GM23338 (cell line): ENCODE measurements around the gene ATP5ME. TPM values are rescaled to one million over a fixed set of nuclear protein-coding genes. Genes with fewer than 3 reads are reported as not detected.

Experiments used
- ATAC-seq: fragments of 200-7000 bp; cut with Tn5 transposase; 3 replicates; pipeline ENCODE4 v1.9.1; 2020
- DNase-seq: peaks from one replicate; pipeline ENCODE4 v3.0.0-alpha.2; 2015; ENCODE audit warnings: low spot score
- H2AFZ ChIP-seq: fragments of 200-600 bp; sonication (generic); 2 replicates; pipeline ENCODE4 v1.8.0; 2016; ENCODE audit warnings: antibody characterized with exemption, mild to moderate bottlenecking, moderate library complexity
- H3F3A ChIP-seq: fragments of 200-600 bp; sonication (generic); replicated peaks from 2 replicates; pipeline ENCODE4 v1.8.0; 2017; ENCODE audit warnings: antibody characterized with exemption, mixed run types, low read depth
- H3K27ac ChIP-seq: fragments of 200-600 bp; sonication (generic); 2 replicates; pipeline ENCODE4 v1.6.1; 2016; ENCODE audit warnings: low read depth
- H3K27me3 ChIP-seq: fragments of 200-600 bp; sonication (generic); 2 replicates; pipeline ENCODE4 v1.8.0; 2016; ENCODE audit warnings: mild to moderate bottlenecking, mixed run types, moderate library complexity; ENCODE audit not compliant: insufficient read depth
- H3K36me3 ChIP-seq: fragments of 200-600 bp; sonication (generic); 2 replicates; pipeline ENCODE4 v1.8.0; 2016; ENCODE audit warnings: mild to moderate bottlenecking; ENCODE audit not compliant: insufficient read depth
- H3K4me1 ChIP-seq: fragments of 200-600 bp; sonication (generic); 2 replicates; pipeline ENCODE4 v1.8.0; 2016; ENCODE audit warnings: mild to moderate bottlenecking, moderate library complexity; ENCODE audit not compliant: insufficient read depth
- H3K4me2 ChIP-seq: fragments of 200-600 bp; sonication (generic); 2 replicates; pipeline ENCODE4 v1.7.1; 2017; ENCODE audit warnings: mixed run types
- H3K4me3 ChIP-seq: fragments of 200-600 bp; sonication (generic); 2 replicates; pipeline ENCODE4 v1.6.1; 2016; ENCODE audit warnings: mixed run types
- H3K79me2 ChIP-seq: fragments of 200-600 bp; sonication (generic); replicated peaks from 2 replicates; pipeline ENCODE4 v1.8.0; 2017; ENCODE audit warnings: mild to moderate bottlenecking; ENCODE audit not compliant: insufficient read depth
- H3K9me2 ChIP-seq: fragments of 200-600 bp; sonication (generic); 2 replicates; pipeline ENCODE4 v1.8.0; 2017; ENCODE audit not compliant: insufficient read depth
- H4K20me1 ChIP-seq: fragments of 200-600 bp; sonication (generic); replicated peaks from 2 replicates; pipeline ENCODE4 v1.8.0; 2017; ENCODE audit warnings: mild to moderate bottlenecking; ENCODE audit not compliant: insufficient read depth
- H3K27ac Mint-ChIP-seq: 2 replicates; pipeline ENCODE4 v1.8.0; 2020; ENCODE audit warnings: inconsistent platforms, mild to moderate bottlenecking, moderate library complexity, mixed read lengths
- H3K27me3 Mint-ChIP-seq: 3 replicates; pipeline ENCODE4 v1.8.0; 2022; ENCODE audit warnings: low read depth, mild to moderate bottlenecking, moderate library complexity, mixed read lengths, inconsistent platforms; ENCODE audit not compliant: insufficient read depth, poor library complexity
- H3K36me3 Mint-ChIP-seq: 3 replicates; pipeline ENCODE4 v1.8.0; 2021; ENCODE audit warnings: low read depth, mild to moderate bottlenecking, inconsistent platforms, moderate library complexity, mixed read lengths
- H3K4me1 Mint-ChIP-seq: 3 replicates; pipeline ENCODE4 v1.8.0; 2020; ENCODE audit warnings: mild to moderate bottlenecking, inconsistent platforms, mixed read lengths
- H3K4me3 Mint-ChIP-seq: 3 replicates; pipeline ENCODE4 v1.8.0; 2021; ENCODE audit warnings: moderate library complexity, mild to moderate bottlenecking, inconsistent platforms, mixed read lengths
- H3K9me3 Mint-ChIP-seq: 3 replicates; pipeline ENCODE4 v1.8.0; 2020; ENCODE audit warnings: moderate library complexity, mild to moderate bottlenecking, inconsistent platforms, mixed read lengths
- CREB1 ChIP-seq: fragments of 250-450 bp; sonication (Bioruptor Pico); IDR thresholded peaks from 2 replicates; pipeline ENCODE4 v1.5.0; 2020; ENCODE audit warnings: low read depth, mild to moderate bottlenecking, moderate library complexity
- CTCF ChIP-seq, 2 experiments: fragments of 200-600 bp in 1 of 2; sonication (generic) in 1 of 2; conservative IDR thresholded peaks; 2 replicates each; pipeline versions ENCODE4 v1.5.1 to v1.6.1; 2016 to 2017; ENCODE audit warnings: antibody characterized with exemption in 2 of 2, low read depth in 2 of 2, mild to moderate bottlenecking in 2 of 2, moderate library complexity in 1 of 2
- ETS1 ChIP-seq: IDR thresholded peaks from 2 replicates; pipeline ENCODE4 v1.6.1; 2016; ENCODE audit warnings: antibody characterized with exemption
- EZH2 ChIP-seq: fragments of 200-600 bp; sonication (generic); IDR thresholded peaks from one replicate; pipeline ENCODE4 v1.8.0; 2017; ENCODE audit warnings: antibody characterized with exemption, mild to moderate bottlenecking, low read depth; ENCODE audit not compliant: unreplicated experiment
- EZH2phosphoT487 ChIP-seq: fragments of 200-600 bp; sonication (generic); IDR thresholded peaks from one replicate; pipeline ENCODE4 v1.8.1; 2018; ENCODE audit warnings: antibody characterized with exemption; ENCODE audit not compliant: unreplicated experiment
- JUNB ChIP-seq: IDR thresholded peaks from one replicate; pipeline ENCODE4 v1.6.1; 2016; ENCODE audit warnings: antibody characterized with exemption; ENCODE audit not compliant: unreplicated experiment
- NANOG ChIP-seq: IDR thresholded peaks from 2 replicates; pipeline ENCODE4 v1.6.1; 2016; ENCODE audit warnings: antibody characterized with exemption, borderline replicate concordance
- POLR2AphosphoS5 ChIP-seq: IDR thresholded peaks from 2 replicates; pipeline ENCODE4 v1.6.1; 2016; ENCODE audit warnings: antibody characterized with exemption, low read depth
- REST ChIP-seq: IDR thresholded peaks from one replicate; pipeline ENCODE4 v1.6.1; 2018; ENCODE audit warnings: antibody characterized with exemption; ENCODE audit not compliant: unreplicated experiment
- STAT1 ChIP-seq: IDR thresholded peaks from one replicate; pipeline ENCODE4 v1.6.1; 2016; ENCODE audit warnings: antibody characterized with exemption; ENCODE audit not compliant: unreplicated experiment
- ZNF114 ChIP-seq: fragments of 250-450 bp; sonication (Bioruptor Pico); IDR thresholded peaks from 2 replicates; pipeline ENCODE4 v1.5.0; 2020; ENCODE audit warnings: mild to moderate bottlenecking, moderate library complexity
- ZNF331 ChIP-seq: fragments of 250-450 bp; sonication (Bioruptor Pico); IDR thresholded peaks from 2 replicates; pipeline ENCODE4 v1.5.0; 2020; ENCODE audit warnings: low read depth, mild to moderate bottlenecking, moderate library complexity
- ZNF462 ChIP-seq: fragments of 250-450 bp; sonication (Bioruptor Pico); IDR thresholded peaks from 2 replicates; pipeline ENCODE4 v1.5.0; 2020; ENCODE audit warnings: mild to moderate bottlenecking, moderate library complexity
- polyA plus RNA-seq: library from polyadenylated mRNA; unstranded; fragments of >200 nt; fragmentation: Nextera tagmentation; extraction: Ambion mirVana; gene quantifications from 2 replicates; pipeline ENCODE4 v1.2.1, GENCODE V29; 2016
- total RNA-seq: library from RNA; depleted of rRNA; stranded (reverse); fragments of >200 nt; shearing (Covaris generic); gene quantifications from 2 replicates; pipeline ENCODE4 v1.2.3, GENCODE V29; 2014

Gene ATP5ME
- total and polyA plus RNA-seq, 2 experiments from 2014 or later: 60.5 to 2,021 TPM

- TF ChIP-seq ETS1 (no peak), POLR2AphosphoS5 (no peak), EZH2phosphoT487 (no peak), ZNF331 (CRISPR knock-in tag) (no peak), EZH2 (no peak), NANOG (no peak), CTCF (conservative IDR thresholded peaks at IDR 0.05; ENCODE audit: low read depth in 2 of 2) (no peak), JUNB (no peak), ZNF462 (CRISPR knock-in tag) (no peak), REST (no peak), ZNF114 (CRISPR knock-in tag) (no peak), CREB1 (no peak), STAT1 (no peak)
- no peak overlapping the region for H3K4me2 ChIP-seq
- H3K36me3 Mint-ChIP-seq: peaks cover 8% of the 10 kb centered on the region; the same call in 1 of the 3 replicates
- H3K79me2 ChIP-seq: no peaks in the 10 kb centered on the region
- no peak overlapping the region for H2AFZ ChIP-seq
- no peaks in the 10 kb centered on the region for H3K27me3 ChIP-seq
- H3K9me2 ChIP-seq: no peaks in the 10 kb centered on the region
- H3K27ac Mint-ChIP-seq: no peak overlapping the region
- H3K4me1 Mint-ChIP-seq: no peaks in the 10 kb centered on the region; the same call in 2 of the 3 replicates
- peaks cover 21% of the 10 kb centered on the region for H3K9me3 Mint-ChIP-seq
- DNase-seq (no peak), ATAC-seq (no peak)
- no peak overlapping the region for H3K4me3 ChIP-seq
- H3K27ac ChIP-seq: no peak overlapping the region
- peaks cover 21% of the 10 kb centered on the region for H3K27me3 Mint-ChIP-seq
- no peak overlapping the region for H3K4me3 Mint-ChIP-seq
- no peaks in the 10 kb centered on the region for H3F3A ChIP-seq
- H4K20me1 ChIP-seq: no peaks in the 10 kb centered on the region
- H3K36me3 ChIP-seq: no peaks in the 10 kb centered on the region
- H3K4me1 ChIP-seq: no peaks in the 10 kb centered on the region
Measured at GRCh38 chr4:633406-633805, 40.7 kb downstream of the ATP5ME start.
